Right lung (tissue), 5 donors: ENCODE measurements around the gene CC2D2B. TPM values are rescaled to one million over a fixed set of nuclear protein-coding genes. Genes with fewer than 3 reads are reported as not detected.
"Not testable (repeated sequence)": the region's sequence is repeated elsewhere in the genome, so short reads cannot be mapped to it uniquely, and the experiment has no call there.

Experiments used
- DNase-seq, 2 donors: peaks; one replicate each; pipeline ENCODE4 v3.0.0-alpha.2; 2013
- polyA plus RNA-seq, 5 donors: library from polyadenylated mRNA; unstranded; fragments of 120-200 nt; gene quantifications; one replicate each; pipeline versions ENCODE4 v1.2.1 to v1.2.3, GENCODE V29; 2013; ENCODE audit warnings: inconsistent platforms in 1 of 5, low replicate concordance in 1 of 5; ENCODE audit not compliant: insufficient read length in 5 of 5, insufficient read depth in 1 of 5

Gene CC2D2B
- polyA plus RNA-seq, 5 donors = 1.4 to 2.8 (median 2.2) TPM

DNA sequence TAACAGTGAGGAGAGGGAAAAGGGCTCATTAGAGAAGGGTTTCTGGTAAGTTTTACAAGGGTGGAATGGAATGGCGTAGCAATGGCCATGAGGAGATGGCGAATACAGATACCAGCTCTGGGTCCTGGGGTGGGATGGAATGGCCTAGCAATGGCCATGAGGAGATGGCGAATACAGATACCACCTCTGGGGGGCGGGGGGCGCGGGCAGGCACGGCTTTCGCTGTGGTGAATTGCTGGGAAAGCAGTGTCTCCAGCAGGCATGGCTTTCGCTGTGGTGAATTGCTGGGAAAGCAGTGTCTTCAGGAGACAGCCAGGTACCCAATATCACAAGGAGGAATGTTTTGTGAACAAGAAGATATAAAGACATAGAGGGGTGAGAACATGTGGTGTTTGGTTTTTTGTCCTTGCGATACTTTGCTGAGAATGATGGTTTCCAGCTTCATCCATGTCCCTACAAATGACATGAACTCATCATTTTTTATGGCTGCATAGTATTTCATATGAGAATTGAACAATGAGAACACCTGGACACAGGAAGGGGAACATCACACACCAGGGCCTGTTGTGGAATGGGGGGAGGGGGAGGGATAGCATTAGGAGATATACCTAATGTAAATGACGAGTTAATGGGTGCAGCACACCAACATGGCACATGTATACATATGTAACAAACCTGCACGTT is 1.7 kb upstream of the CC2D2B start:
- not testable (repeated sequence) for DNase-seq

DNA sequence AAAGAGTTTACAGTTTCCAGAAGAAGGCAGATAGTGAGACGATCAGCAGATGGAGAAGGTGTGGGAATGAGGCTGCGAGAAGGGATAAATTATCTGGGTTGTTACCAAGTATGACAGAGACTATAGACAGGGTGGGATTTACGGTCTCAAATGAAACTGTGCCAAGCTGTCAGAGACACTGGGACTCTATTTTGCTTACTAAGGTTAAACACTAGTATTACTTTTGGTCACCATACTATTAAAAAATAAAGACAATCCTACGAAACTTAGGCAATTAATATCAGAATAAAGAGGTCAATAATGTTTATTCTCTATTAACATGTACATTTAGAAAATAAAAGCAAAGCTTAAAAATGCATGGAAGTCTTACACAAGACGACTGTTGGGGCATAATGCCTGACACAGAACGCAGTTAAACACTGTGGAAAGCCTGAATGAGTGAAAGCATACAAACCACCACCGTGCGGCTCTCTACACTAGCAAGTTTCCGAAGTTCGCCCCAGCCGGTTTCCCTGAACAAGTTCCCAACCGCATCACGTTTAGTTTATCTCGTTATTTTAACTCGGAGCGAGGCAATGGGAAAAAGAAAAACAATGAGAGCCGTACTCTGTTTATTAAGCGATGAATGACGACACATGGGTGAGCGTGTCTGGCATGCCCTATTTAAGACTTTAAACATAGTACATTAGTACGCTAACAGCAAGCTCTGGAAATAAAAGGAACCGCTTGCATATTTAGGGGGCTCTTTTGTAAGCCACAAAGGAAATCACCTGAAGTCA is 909 bp upstream of the CC2D2B start:
- DNase-seq = peak; percentile 56 to 68

DNA sequence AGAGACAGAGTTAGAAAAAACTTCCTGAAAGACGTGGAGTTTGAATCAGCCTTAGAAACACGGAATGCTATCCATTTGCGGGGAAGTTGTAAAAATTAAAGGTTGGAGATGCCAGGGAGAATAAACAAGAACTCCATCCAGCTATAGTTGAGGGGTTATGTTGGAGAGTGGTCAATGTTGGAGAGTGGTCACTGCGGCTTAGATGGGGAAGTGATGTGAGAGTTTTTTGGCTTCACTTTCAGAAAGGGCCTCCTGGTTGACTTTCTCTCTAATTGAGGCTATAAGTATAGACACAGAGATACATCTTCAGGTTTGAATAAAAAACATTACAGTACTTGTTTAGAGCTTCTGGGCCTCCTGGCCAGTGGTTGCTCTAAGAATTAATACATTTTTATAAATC is 675 bp downstream of the CC2D2B start:
- DNase-seq = no peak

DNA sequence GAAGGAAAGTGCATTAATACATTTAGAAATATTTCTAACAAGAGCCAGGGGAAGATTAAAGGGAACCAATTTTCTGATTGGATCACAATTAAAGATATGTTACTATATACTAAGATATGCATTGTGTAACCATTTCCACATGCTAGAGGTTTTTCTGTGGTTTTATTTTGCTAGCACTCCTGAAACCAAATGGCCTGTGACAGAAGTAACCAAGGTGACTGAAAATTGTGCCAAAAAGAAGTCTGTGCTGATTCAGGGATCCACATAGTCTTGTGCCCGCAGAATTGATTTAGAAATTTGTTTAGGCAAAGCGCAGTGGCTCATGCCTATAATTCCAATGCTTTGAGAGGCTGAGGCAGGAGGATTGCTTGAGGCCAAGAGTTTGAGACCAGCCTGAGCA is 1.8 kb downstream of the CC2D2B start:
- no peak for DNase-seq

DNA sequence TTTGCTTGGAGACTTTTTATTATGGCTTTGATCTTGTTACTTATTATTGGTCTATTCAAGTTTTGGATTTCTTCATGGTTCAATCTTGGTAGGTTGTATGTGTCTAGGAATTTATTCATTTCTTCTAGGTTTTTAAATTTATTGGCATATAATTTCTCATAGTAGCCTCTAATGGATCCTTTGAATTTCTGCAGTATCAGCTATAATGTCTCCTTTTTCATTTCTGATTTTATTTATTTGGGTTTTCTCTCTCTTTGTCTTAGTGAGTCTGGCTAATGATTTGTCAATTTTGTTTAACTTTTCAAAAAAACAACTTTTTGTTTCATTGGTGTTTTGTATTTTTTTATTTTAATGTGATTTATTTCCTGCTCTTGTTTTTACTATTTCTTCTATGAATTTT is 8.3 kb downstream of the CC2D2B start:
- not testable (repeated sequence) for DNase-seq

DNA sequence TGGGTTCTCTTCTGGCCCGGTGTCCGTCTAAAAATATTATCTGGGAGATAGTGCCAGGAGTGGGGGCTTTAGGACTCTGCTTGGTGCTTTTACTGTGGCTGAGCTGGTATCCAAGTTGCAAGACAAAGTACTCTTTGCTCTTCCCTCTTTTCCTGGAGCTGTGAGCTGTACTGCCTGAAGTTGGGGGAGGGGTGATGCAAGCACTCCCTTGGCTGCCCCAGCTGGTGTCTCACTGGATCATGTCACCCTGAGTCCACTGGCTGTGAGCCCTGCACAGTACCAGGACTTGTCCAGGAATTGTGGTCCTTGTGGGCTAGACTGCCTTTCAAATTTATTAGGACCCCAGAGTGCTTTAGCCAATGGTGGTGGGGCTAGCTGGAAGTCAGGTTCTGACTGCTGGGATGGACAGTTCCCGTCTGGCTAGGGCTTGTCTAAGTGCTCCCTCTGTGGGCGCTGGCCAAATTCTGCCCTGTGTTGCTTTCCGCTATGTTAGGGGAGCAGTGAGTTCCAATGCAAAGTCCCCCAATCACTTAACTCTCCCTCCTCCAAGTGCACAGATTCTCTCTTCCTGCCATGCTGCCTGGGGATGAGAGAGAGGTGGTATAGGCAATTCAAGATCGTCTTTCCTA is 13.1 kb downstream of the CC2D2B start:
- DNase-seq = no peak

DNA sequence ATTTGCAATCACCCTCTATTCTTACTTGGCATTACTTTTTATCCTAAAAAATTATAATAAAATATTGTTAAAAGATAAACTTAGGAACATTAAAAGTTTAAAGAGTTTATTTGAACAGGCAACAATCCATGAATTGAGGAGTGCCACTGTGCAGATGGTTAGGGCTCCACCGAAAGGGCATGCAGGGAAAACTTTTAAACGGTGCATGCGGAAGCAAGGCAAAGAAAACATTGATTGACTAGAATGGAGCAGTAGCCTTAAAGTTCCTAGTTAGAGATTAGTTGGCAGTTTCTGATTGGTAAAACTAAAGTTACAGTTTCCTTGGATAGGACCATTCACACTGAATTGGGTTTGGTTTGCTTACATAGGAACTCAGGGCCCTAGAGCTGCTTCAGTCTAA is 17.3 kb downstream of the CC2D2B start:
- no peak for DNase-seq

DNA sequence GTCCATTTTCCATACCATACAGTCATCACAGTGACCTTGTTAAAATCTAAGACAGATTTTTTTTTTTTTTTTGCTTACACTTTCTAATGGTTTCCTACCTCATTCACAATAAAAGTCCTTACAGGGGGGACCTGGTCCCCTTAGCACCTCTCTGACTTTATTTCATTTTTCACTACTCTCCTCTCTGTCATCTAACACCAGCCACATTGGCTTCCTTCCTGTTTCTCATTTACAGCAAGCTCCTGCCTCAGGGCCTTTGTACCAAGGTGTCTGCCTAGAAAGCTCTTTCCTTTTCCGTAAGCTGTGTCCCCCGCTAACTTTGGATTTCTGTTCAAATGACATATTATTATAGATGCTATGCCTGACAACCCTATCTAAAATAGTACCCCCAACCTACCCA is 27.7 kb downstream of the CC2D2B start:
- DNase-seq = no peak

DNA sequence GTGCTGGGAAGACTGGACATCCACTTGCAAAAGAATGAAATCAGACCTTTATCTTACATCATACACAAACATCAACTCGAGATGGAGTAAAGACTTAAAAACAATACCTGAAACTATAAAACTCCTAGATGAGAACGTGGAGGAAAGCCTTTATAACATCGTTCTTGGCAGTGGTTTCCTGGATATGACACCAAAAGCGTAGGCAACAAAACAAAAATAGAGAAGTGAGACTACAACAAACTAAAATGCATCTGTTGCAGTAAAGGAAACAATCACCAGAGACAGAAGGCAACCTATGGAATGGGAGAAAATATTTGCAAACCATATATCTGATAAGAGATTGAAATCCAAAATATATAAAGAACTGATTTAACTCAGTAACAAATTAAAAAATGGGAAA is 33.3 kb downstream of the CC2D2B start:
- no peak for DNase-seq

DNA sequence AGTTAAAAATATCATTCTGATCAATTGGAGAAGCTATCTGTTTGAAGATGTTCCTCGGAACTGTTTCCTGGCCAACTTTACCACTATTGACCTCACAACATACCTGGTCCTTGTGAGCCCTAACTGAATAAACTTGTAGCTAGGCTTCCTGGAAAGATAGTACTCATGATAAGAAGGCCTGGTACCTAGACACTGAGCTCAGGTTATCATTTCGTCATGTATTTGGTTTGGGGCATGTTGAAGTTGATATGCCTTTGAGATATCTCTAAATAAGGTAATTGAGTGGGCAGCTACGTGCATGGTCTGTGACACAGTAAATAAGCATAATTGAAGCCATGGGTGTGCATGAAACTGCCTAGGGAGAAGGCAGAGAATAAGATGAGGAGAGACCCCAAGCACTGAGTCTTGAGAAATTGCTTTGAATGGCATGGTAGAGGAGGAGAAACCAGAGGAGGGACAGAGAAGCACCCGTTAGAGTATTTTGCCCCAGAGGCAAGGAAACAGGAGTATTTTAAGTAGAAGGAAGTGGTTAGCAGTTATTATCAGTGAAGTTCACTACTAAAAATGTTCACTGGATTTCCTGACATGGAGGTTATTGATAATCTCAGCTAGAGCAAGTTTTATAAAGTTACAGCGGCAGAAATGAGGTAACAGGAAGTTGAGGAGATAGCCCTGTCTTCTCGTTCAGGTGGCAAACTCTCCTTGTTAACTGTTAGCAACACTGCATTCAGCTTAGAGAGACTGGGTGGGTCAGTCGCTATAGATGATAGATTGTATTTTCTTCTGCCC is 55.6 kb downstream of the CC2D2B start:
- DNase-seq = no peak

DNA sequence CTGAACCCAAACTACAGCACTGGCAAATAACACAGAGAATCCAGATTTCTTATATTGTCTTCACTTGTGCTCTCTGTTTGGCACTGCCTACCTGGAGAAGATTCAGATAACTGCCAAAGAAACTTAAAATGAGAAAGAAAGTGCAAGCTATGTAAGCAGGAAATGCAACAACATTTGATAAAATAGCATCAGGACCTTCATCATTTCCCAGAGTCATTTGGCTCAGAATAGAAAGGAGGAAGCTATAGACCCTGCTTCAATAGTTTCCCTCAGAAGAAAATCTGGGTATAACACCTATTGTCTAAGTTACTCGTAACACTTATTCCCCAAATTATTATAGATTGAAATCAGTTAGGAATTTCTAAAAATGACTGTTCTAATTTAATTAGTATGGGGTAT is 56.2 kb downstream of the CC2D2B start:
- no peak for DNase-seq

DNA sequence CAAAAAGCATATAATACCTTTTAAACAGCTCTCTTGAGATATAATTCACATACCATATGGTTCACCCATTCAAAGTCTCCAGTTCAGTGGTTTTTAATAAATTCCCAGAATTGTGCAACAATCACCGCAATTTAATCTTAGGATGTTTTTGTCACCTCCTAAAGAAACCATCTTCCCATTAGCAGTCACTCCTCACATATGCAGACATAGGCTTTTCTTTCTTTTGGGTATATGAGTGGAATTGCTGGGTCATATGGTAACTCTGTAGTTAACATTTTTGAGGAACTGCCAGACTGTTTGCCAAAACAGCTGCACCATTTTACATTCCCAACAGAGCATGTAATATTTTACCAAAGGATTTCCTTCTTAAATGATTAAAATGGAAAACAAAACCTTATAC is 57.0 kb downstream of the CC2D2B start:
- peak in 1 of 2 donors; percentile 18 for DNase-seq

DNA sequence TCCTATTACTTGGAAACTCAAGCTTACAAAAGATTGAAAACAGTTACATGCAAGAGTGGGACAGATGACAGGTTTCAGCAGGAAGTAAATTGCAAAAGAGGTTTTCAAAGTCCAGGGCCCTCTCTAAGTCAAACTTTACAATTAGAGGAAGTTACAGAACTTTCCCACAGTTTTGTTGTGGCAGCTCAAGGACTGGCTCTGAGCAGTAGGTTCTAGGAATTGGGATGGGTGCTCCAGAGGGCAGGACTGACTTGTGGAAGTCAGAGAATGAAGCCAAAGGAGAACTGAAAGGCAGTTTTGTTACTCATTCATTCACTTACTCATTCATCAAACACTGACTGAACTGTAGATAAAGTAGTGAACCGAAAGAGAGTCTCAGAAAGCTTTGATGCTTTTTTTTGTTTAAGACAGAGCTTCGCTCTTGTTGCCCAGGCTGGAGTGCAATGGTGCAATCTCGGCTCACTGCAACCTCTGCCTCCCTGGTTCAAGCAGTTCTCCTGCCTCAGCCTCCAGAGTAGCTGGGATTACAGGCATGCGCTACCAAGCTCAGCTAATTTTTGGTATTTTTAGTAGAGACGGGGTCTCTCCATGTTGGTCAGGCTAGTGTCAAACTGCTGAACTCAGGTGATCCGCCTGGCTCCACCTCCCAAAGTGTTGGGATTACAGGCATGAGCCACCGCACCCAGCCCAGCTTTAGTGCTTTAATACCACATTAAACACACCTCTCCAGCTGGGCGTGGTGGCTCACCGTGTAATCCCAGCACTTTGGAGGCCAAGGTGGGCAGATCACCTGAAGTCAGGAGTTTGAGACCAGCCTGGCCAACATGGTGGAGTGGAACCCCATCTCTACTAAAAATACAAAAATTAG is 68.8 kb downstream of the CC2D2B start:
- DNase-seq = no peak

DNA sequence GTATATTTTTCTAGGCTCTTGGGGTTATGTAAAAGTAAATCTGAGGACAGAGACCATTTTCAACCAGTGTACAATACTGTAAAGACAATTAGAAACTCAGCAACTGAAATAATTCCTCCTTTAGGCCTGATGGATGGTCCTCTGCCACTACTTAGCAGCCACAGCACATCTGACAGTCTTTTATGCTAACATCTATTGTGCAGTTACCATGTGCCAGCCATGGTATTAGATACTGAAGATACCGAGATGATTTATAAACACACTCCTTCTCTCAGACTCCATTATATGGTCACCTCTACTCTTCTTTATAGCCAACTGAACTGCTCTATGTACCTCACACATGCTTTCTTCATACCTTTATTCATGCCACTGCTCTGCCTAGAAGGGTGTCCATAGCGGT is 74.4 kb downstream of the CC2D2B start:
- DNase-seq = no peak

DNA sequence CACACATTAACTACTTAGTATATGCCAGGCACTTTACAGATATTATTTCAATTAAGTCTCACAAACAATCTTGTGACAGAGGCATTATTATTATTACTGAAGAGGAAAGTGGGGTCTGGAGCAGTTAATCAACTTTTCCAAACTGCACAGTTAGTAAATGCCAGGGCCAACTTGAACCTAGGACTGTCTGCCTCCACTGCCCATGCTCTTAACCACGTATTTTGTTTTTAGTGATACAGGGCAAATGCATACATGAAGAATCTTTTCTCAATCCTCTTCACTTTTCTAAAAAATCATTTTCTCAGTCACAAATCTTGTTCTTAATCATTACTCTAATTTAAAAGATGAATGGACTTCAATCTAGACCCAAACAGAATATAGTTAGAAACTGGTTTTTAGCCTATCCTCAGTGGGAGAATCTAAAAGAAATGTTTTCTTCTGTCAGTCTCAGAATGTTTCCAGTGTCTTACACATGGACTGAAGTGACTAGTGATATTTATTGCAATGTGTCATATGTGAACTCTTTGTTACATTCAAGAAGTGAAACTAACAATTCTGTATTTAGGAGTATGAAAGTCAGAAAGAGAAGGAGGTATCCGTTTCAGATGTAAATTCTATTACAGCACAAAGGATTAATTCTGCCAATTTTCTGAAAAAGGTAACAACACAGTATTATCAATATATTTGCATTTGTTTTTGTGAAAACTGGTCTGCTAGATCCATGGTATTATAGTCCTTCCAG is 80.1 kb downstream of the CC2D2B start:
- no peak for DNase-seq

DNA sequence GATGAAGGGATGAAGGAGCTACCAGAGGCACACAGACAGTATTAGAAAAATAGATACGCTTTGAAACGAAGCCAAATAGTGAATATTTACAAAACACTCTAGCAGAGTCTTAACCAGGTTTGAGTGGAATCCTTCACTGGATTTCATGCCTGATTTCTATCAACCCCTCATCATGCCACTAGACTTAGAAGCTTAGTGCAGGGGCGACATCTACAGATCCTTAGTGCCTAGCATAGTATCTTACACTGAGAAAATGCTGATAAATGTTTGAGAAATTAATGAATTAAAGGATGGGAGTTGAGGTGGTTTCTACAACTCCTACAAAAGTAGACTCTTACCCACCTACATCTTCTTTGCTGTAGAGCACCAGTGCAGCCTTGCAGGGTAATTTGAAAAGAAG is 80.9 kb downstream of the CC2D2B start:
- DNase-seq = no peak

DNA sequence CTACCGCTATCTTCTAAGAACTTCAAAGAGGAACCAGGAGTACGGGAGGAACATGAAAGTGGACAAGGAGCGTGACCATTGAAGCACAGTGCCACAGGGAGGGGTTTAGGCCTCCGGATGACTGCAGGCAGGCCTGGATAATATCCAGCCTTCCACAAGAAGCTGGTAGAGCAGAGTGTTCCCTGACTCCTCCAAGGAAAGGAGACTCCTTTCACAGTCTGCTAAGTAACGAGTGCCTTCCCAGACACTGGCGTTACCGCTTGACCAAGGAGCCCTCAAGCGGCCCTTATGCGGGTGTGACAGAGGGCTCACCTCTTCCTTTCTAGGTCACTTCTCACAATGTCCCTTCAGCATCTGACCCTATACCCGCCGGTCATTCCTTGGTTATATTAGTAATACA is 86.6 kb downstream of the CC2D2B start:
- DNase-seq = not testable (repeated sequence)

DNA sequence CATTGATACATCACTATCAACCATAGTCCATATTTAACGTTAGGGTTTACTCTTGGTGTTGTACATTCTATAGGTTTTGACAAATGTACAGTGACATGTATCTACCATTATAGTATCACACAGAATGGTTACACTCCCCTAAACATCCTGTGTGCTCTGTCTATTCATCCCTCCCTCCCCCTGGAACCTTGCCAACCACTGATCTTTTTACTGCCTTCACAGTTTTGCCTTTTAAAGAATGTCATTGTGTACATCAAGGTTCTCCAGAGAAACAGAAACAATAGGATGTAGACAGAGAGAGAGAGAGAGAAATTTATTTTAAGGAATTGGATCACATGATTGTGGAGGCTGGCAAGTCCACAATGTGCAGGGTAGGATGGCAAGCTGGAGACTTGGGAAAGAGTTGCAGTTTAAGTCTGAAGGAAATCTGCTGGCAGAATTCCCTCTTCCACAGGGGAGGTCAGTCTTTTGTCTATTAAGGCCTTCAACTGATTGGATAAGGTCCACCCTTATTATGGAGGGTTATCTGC is 90.5 kb downstream of the CC2D2B start:
- no peak for DNase-seq

DNA sequence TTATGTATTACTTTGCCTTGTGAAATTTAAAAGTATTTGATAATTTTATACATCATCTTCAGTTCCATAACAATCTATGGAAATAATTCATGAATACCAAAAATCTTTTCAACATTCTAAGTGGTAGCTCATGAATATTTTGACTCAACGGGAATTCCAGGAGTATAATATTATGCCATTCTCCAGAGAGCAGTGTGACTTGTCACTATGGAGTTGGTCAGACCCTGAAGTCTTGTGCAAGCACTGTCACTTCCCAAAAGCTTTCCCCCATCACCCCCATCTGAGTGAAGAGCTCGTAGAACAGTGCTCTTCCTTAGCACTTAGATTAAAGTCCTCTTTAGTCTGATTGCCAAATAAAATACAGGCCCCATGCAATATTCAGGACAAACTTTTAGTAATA is 106.2 kb downstream of the CC2D2B start:
- no peak for DNase-seq

DNA sequence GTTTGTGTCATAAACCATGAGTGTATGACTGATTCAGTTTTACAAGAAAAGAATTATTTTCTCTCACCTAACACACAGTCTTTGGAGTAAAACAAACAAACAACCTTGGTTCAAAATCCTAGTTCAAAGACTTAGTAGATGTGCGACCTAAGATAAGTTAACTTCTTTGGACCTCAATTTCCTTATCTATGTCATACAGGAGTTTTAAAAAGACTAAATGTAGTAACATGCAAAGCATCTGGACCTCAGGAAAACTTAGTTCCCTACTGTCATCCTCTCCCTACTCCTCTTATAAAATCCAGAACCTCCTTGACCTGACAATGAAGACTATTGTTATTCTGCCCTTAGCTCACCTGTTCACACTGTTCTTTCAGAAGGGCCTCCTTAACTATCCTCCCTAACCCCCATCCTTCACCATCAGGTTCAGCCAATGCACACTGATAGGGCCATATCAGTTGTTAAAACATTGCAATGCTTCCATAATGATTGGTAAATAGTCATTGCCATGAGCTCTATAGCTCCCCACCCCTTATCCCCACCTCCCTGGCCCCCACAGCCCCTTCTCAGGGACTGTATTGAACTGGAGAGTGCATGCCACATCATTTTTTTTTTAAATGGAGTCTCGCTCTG is 106.8 kb downstream of the CC2D2B start:
- no peak for DNase-seq
